ENCODE measurements around the gene SLC3A2.

DNA sequence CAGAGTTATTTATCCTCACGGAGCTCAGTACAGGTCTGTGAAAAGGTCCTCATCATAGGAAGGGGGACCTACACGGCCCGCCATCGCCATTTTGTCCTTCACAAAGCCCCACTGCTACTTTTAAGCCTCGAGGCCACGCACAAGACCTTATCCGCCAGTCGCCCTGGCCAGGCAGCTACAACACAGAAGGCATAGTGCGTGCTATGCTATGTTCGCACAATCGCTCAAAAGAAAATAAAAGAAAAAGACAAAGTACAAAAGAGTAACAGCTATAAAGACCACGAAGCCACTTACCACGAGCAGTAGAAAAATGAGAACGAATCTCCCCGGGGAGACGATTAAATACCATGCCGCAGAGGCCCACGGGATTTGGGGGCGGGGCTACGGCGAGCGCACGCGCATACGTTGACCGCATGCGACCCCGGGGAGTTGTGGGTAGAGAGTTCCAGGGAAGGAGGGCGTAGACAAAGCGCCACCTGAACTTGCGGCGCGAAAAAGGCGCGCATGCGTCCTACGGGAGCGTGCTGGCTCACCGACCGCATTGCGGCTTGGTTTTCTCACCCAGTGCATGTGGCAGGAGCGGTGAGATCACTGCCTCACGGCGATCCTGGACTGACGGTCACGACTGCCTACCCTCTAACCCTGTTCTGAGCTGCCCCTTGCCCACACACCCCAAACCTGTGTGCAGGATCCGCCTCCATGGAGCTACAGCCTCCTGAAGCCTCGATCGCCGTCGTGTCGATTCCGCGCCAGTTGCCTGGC, 24.9 kb upstream of the SLC3A2 start:
- TF ChIP-seq EP300 (IDR thresholded peaks at IDR 0.05) (peak in 1 of 4 donors; percentile 76), POLR2A (IDR thresholded peaks at IDR 0.05) (peak; percentile 56 to 98 (median 88)), POLR2AphosphoS5 (IDR thresholded peaks at IDR 0.05) (peak; percentile 97 to 99)

Measured in upper lobe of left lung (tissue), 4 donors.